Airway epithelial cell (primary cell): Measurements from ENCODE around the gene HOTAIR. TPM values are rescaled to one million over a fixed set of nuclear protein-coding genes. Genes with fewer than 3 reads are reported as not detected.

Experiments used
- total RNA-seq: library from RNA; depleted of rRNA; stranded (reverse); fragments of >200 nt; gene quantifications from 2 replicates; pipeline ENCODE4 v1.2.3, GENCODE V29; 2015

The HOTAIR gene
- not detected in 2 replicates for total RNA-seq

GRCh38 chr12:53974084-53975063 is at the start of gene HOTAIR:
HOTAIR (minus strand) TSS chr12:53974954.

GRCh38 chr12:54000116-54001114 is 25.7 kb upstream of the HOTAIR start, which contains the start of gene HOXC9:
HOXC9 (plus strand) TSS chr12:54000161; CDS start chr12:54000189, 28 bp downstream.

GRCh38 chr12:53984901-53985691 is 10.3 kb upstream of the HOTAIR start, which contains the start of gene HOXC10:
HOXC10 (plus strand) TSS chr12:53985146; CDS start chr12:53985260, 114 bp downstream.

GRCh38 chr12:53972722-53973235 is 2.0 kb downstream of the HOTAIR start, which contains the start of gene HOXC11:
HOXC11 (plus strand) TSS chr12:53973126; CDS start chr12:53973242, 116 bp downstream.

GRCh38 chr12:53954694-53955035 is 20.1 kb downstream of the HOTAIR start, which contains the start of gene HOXC12:
HOXC12 (plus strand) TSS chr12:53954903; CDS start chr12:53954930, 27 bp downstream.

DNA sequence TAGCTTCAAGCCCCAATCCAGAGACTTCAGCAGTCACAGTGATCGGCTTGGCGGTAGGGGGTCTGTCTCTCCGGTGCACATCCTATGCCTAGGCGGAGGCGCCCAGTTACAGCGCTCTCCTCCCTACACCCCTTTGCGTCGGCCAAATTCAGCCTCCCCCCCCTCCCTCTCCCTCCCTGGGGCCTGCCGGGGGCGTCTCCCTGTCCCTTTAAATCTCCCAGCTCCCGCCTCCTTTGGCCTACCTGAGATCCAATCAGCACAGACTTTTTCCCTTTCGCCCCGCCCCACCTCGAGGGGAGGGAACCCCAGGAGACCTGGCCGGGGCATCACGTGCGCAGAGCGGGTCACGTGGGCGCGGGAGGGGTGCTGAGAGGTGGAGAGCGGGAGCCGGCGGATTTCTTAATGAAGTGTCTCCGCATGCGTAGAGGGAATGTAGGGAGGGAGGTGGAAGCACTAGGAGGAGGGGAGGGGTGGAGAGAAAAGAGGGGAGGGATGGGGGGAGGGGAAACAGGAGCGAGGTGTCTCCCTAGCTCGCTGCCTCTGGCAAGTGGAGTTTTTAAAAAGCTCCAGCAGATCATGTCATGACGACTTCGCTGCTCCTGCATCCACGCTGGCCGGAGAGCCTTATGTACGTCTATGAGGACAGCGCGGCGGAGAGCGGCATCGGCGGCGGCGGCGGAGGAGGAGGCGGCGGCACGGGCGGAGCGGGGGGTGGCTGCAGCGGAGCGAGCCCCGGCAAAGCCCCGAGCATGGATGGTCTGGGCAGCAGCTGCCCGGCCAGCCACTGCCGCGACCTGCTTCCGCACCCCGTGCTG is 36.2 kb downstream of the HOTAIR start, which contains the start of gene HOXC13:
HOXC13 (plus strand) TSS at position 506 of the 815 bp plus-strand sequence; CDS start at position 582, 76 bp downstream.

Other genes with a start within 250 kb of the HOTAIR start
- 25.1 and 26.4 TPM in 2 replicates for gene CALCOCO1, start 247.5 kb downstream of the HOTAIR start, total RNA-seq
- not detected in 2 replicates for gene CISTR, start 223.0 kb downstream of the HOTAIR start, total RNA-seq
- gene HOXC13, start 36.1 kb downstream of the HOTAIR start, total RNA-seq = not detected in 2 replicates
- gene HOXC12, start 20.1 kb downstream of the HOTAIR start, total RNA-seq = not detected in 2 replicates
- not detected in 2 replicates for gene HOXC11, start 1.8 kb downstream of the HOTAIR start, total RNA-seq
- not detected in 2 replicates for gene HOXC10, start 10.2 kb upstream of the HOTAIR start, total RNA-seq
- not detected in 2 replicates for gene HOXC9, start 25.2 kb upstream of the HOTAIR start, total RNA-seq
- not detected in 2 replicates for gene HOXC8, start 34.0 kb upstream of the HOTAIR start, total RNA-seq
- gene HOXC6, start 53.5 kb upstream of the HOTAIR start, total RNA-seq = not detected in 2 replicates
- gene HOXC5, start 58.1 kb upstream of the HOTAIR start, total RNA-seq = not detected in 2 replicates
- not detected in 2 replicates for gene HOXC4, start 78.9 kb upstream of the HOTAIR start, total RNA-seq
- gene SMUG1, start 214.0 kb upstream of the HOTAIR start, total RNA-seq = 32.5 and 49.6 TPM in 2 replicates